Neural cell (in vitro differentiated cells): ENCODE measurements around the gene ALAS1. TPM values are rescaled to one million over a fixed set of nuclear protein-coding genes. Genes with fewer than 3 reads are reported as not detected.

Source experiments
- H2AFZ ChIP-seq: fragments of 200-600, 300-800 bp; sonication (generic), shearing (Covaris generic); 2 replicates; pipeline ENCODE4 v1.6.0; 2014; ENCODE audit warnings: low read depth, mild to moderate bottlenecking, antibody characterized with exemption, low read length, moderate library complexity
- H3F3A ChIP-seq: fragments of 200-600 bp; shearing (Covaris generic); 2 replicates; pipeline ENCODE4 v1.6.1; 2016; ENCODE audit warnings: mild to moderate bottlenecking, moderate library complexity, mixed read lengths, antibody characterized with exemption, low read length; ENCODE audit not compliant: insufficient read depth, poor library complexity, severe bottlenecking
- H3K27ac ChIP-seq: fragments of 200-600, 300-800 bp; sonication (generic), shearing (Covaris generic); 2 replicates; pipeline ENCODE4 v1.5.1; 2014; ENCODE audit warnings: mild to moderate bottlenecking, low read length, moderate library complexity
- H3K27me3 ChIP-seq: fragments of 300-800, 200-600 bp; sonication (generic), shearing (Covaris generic); 2 replicates; pipeline ENCODE4 v1.6.0; 2014; ENCODE audit warnings: mild to moderate bottlenecking, low read depth, low read length, moderate library complexity; ENCODE audit not compliant: insufficient read depth
- H3K36me3 ChIP-seq: fragments of 300-800, 200-600 bp; sonication (generic), shearing (Covaris generic); 2 replicates; pipeline ENCODE4 v1.5.1; 2014; ENCODE audit warnings: mild to moderate bottlenecking, antibody characterized with exemption, low read length, moderate library complexity; ENCODE audit not compliant: insufficient read depth
- H3K4me2 ChIP-seq: fragments of 300-800, 200-600 bp; sonication (generic), shearing (Covaris generic); 2 replicates; pipeline ENCODE4 v1.6.0; 2014; ENCODE audit warnings: mild to moderate bottlenecking, low read length
- H3K4me3 ChIP-seq: fragments of 300-800, 200-600 bp; sonication (generic), shearing (Covaris generic); 2 replicates; pipeline ENCODE4 v1.5.1; 2014; ENCODE audit warnings: mild to moderate bottlenecking, low read length, moderate library complexity
- H3K79me2 ChIP-seq: fragments of 200-600 bp; shearing (Covaris generic); replicated peaks from 2 replicates; pipeline ENCODE4 v1.6.0; 2014; ENCODE audit warnings: mild to moderate bottlenecking, low read length, moderate library complexity; ENCODE audit not compliant: insufficient read depth
- H3K9ac ChIP-seq: fragments of 300-800, 200-600 bp; sonication (generic), shearing (Covaris generic); 2 replicates; pipeline ENCODE4 v1.6.1; 2016; ENCODE audit warnings: mild to moderate bottlenecking, low read length, mixed read lengths
- H3K9me2 ChIP-seq: fragments of 200-600 bp; shearing (Covaris generic); 2 replicates; pipeline ENCODE4 v1.6.1; 2016; ENCODE audit warnings: mild to moderate bottlenecking, low read length, mixed read lengths; ENCODE audit not compliant: insufficient read depth
- H3K9me3 ChIP-seq: fragments of 200-600, 300-800 bp; sonication (generic), shearing (Covaris generic); 2 replicates; pipeline ENCODE4 v1.6.1; 2016; ENCODE audit warnings: mild to moderate bottlenecking, mixed run types, low read length, moderate library complexity, mixed read lengths
- H4K20me1 ChIP-seq: fragments of 200-600 bp; shearing (Covaris generic); 2 replicates; pipeline ENCODE4 v1.6.1; 2016; ENCODE audit warnings: mild to moderate bottlenecking, mixed run types; ENCODE audit not compliant: insufficient read depth
- EP300 ChIP-seq: fragments of 450-650 bp; conservative IDR thresholded peaks from 2 replicates; pipeline ENCODE4 v1.6.1; 2014; ENCODE audit warnings: antibody characterized with exemption, mild to moderate bottlenecking, moderate library complexity; ENCODE audit not compliant: poor library complexity, severe bottlenecking
- EZH2 ChIP-seq: fragments of 200-600, 300-800 bp; shearing (Covaris generic), sonication (generic); IDR thresholded peaks from 2 replicates; pipeline ENCODE4 v1.6.1; 2014; ENCODE audit warnings: antibody characterized with exemption, low read length, borderline replicate concordance, mild to moderate bottlenecking; ENCODE audit not compliant: insufficient read depth, poor library complexity, severe bottlenecking
- MXI1 ChIP-seq: fragments of 450-650 bp; conservative IDR thresholded peaks from 2 replicates; pipeline ENCODE4 v1.6.1; 2014; ENCODE audit warnings: antibody characterized with exemption, mild to moderate bottlenecking; ENCODE audit not compliant: poor library complexity, severe bottlenecking
- POLR2AphosphoS5 ChIP-seq: IDR thresholded peaks from 2 replicates; pipeline ENCODE4 v1.6.1; 2012
- RAD21 ChIP-seq: fragments of 450-650 bp; conservative IDR thresholded peaks from 2 replicates; pipeline ENCODE4 v1.6.1; 2014; ENCODE audit warnings: antibody characterized with exemption, mild to moderate bottlenecking, moderate library complexity
- SMC3 ChIP-seq: fragments of 450-650 bp; conservative IDR thresholded peaks from 2 replicates; pipeline ENCODE4 v1.6.1; 2014; ENCODE audit warnings: antibody characterized with exemption, mild to moderate bottlenecking, moderate library complexity; ENCODE audit not compliant: poor library complexity
- TAF1 ChIP-seq: IDR thresholded peaks from 2 replicates; pipeline ENCODE4 v1.6.1; 2012; ENCODE audit warnings: low read depth
- polyA plus RNA-seq: library from polyadenylated mRNA; depleted of rRNA; stranded (reverse); fragments of >200 nt; gene quantifications from 2 replicates; pipeline ENCODE4 v1.2.3, GENCODE V29; 2014
- TF ChIP-seq, protein P1 (sequence below): IDR thresholded peaks from 2 replicates; pipeline ENCODE4 v1.6.1; 2012; ENCODE audit warnings: borderline replicate concordance
- TF ChIP-seq, protein P2 (sequence below): fragments of 450-650 bp; IDR thresholded peaks from 2 replicates; pipeline ENCODE4 v1.5.1; 2014; ENCODE audit warnings: antibody characterized with exemption, mild to moderate bottlenecking, moderate library complexity; ENCODE audit not compliant: poor library complexity, severe bottlenecking

The ALAS1 gene
- polyA plus RNA-seq, 1 donor from 2014 or later = 66.0 TPM

- Histone ChIP-seq H2AFZ (no peak overlapping the region), H3K27ac (no peak overlapping the region), H3K4me2 (no peak overlapping the region), H3K9me3 (no peaks in the 10 kb centered on the region), H3K9me2 (no peaks in the 10 kb centered on the region), H3K9ac (no peak overlapping the region), H3K4me3 (no peak overlapping the region), H3K79me2 (no peaks in the 10 kb centered on the region), H3F3A (no peaks in the 10 kb centered on the region), H3K27me3 (no peaks in the 10 kb centered on the region), H3K36me3 (peaks cover 3% of the 10 kb centered on the region), H4K20me1 (no peaks in the 10 kb centered on the region)
- TF ChIP-seq, protein P1, sequence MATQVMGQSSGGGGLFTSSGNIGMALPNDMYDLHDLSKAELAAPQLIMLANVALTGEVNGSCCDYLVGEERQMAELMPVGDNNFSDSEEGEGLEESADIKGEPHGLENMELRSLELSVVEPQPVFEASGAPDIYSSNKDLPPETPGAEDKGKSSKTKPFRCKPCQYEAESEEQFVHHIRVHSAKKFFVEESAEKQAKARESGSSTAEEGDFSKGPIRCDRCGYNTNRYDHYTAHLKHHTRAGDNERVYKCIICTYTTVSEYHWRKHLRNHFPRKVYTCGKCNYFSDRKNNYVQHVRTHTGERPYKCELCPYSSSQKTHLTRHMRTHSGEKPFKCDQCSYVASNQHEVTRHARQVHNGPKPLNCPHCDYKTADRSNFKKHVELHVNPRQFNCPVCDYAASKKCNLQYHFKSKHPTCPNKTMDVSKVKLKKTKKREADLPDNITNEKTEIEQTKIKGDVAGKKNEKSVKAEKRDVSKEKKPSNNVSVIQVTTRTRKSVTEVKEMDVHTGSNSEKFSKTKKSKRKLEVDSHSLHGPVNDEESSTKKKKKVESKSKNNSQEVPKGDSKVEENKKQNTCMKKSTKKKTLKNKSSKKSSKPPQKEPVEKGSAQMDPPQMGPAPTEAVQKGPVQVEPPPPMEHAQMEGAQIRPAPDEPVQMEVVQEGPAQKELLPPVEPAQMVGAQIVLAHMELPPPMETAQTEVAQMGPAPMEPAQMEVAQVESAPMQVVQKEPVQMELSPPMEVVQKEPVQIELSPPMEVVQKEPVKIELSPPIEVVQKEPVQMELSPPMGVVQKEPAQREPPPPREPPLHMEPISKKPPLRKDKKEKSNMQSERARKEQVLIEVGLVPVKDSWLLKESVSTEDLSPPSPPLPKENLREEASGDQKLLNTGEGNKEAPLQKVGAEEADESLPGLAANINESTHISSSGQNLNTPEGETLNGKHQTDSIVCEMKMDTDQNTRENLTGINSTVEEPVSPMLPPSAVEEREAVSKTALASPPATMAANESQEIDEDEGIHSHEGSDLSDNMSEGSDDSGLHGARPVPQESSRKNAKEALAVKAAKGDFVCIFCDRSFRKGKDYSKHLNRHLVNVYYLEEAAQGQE = no peak
- TF ChIP-seq, protein P2, sequence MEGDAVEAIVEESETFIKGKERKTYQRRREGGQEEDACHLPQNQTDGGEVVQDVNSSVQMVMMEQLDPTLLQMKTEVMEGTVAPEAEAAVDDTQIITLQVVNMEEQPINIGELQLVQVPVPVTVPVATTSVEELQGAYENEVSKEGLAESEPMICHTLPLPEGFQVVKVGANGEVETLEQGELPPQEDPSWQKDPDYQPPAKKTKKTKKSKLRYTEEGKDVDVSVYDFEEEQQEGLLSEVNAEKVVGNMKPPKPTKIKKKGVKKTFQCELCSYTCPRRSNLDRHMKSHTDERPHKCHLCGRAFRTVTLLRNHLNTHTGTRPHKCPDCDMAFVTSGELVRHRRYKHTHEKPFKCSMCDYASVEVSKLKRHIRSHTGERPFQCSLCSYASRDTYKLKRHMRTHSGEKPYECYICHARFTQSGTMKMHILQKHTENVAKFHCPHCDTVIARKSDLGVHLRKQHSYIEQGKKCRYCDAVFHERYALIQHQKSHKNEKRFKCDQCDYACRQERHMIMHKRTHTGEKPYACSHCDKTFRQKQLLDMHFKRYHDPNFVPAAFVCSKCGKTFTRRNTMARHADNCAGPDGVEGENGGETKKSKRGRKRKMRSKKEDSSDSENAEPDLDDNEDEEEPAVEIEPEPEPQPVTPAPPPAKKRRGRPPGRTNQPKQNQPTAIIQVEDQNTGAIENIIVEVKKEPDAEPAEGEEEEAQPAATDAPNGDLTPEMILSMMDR = no peak
- TF ChIP-seq RAD21 = no peak
- TF ChIP-seq EP300 = no peak
- TF ChIP-seq POLR2AphosphoS5 = no peak
- no peak for TF ChIP-seq EZH2
- TF ChIP-seq TAF1 = no peak
- no peak for TF ChIP-seq SMC3
- no peak for TF ChIP-seq MXI1
Observed at GRCh38 chr3:52213005-52213404, 15.0 kb downstream of the ALAS1 start.

DNA sequence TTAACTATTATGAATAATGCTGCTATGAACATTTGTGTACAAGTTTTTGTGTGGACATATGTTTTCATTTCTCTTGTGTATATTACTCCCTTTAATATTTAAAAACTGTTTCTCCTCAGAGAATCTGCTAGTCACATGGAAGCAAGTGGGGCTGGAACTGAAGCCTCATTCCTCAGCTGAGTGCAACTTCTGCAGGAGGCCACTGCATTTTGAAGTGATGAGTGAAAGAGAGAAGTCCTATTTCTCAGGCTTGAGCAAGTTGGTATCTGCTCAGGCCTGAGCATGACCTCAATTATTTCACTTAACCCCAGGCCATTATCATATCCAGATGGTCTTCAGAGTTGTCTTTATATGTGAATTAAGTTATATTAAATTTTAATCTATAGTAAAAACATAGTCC, 15.9 kb downstream of the ALAS1 start:
- Histone ChIP-seq H3K4me3 (no peak overlapping the region), H4K20me1 (no peaks in the 10 kb centered on the region), H3K9me3 (no peaks in the 10 kb centered on the region), H3K9ac (no peak overlapping the region), H3K9me2 (no peaks in the 10 kb centered on the region), H3K27ac (no peak overlapping the region), H2AFZ (no peak overlapping the region), H3K79me2 (no peaks in the 10 kb centered on the region), H3K36me3 (peaks cover 3% of the 10 kb centered on the region), H3K4me2 (no peak overlapping the region), H3K27me3 (no peaks in the 10 kb centered on the region), H3F3A (no peaks in the 10 kb centered on the region)
- TF ChIP-seq POLR2AphosphoS5 = no peak
- TF ChIP-seq, protein P1 = no peak
- TF ChIP-seq, protein P2 = no peak
- no peak for TF ChIP-seq SMC3
- no peak for TF ChIP-seq RAD21
- TF ChIP-seq TAF1 = no peak
- TF ChIP-seq EP300 = no peak
- TF ChIP-seq EZH2 = no peak
- TF ChIP-seq MXI1 = no peak
